BLaER1 treated with 17β-estradiol and CSF1 and Interleukin-3, amounts not matched to agents 10 nM and 100 nM (cell line): Measurements from ENCODE around the gene TACC3.
A peak's percentile ranks its signal among the peaks of the same experiment; 100 is the strongest.

Experiments
- H3K27ac ChIP-seq, 11 experiments: shearing (Covaris generic); formaldehyde crosslinking; 2 replicates each; pipeline ENCODE4 v1.8.1; 2022
- H3K27me3 ChIP-seq, 11 experiments: shearing (Covaris generic); formaldehyde crosslinking; 2 replicates each; pipeline ENCODE4 v1.8.1; 2022
- H3K36me3 ChIP-seq, 11 experiments: shearing (Covaris generic); formaldehyde crosslinking; 2 replicates each; pipeline ENCODE4 v1.8.1; 2022
- H3K4me1 ChIP-seq, 10 experiments: shearing (Covaris generic); formaldehyde crosslinking; 2 replicates each; pipeline ENCODE4 v1.8.1; 2022
- H3K4me2 ChIP-seq, 11 experiments: shearing (Covaris generic); formaldehyde crosslinking; 2 replicates each; pipeline ENCODE4 v1.8.1; 2022
- H3K4me3 ChIP-seq, 10 experiments: shearing (Covaris generic); formaldehyde crosslinking; 2 replicates each; pipeline ENCODE4 v1.8.1; 2022
- H3K9ac ChIP-seq, 11 experiments: shearing (Covaris generic); formaldehyde crosslinking; 2 replicates each; pipeline ENCODE4 v1.8.1; 2022
- H3K9me3 ChIP-seq, 11 experiments: shearing (Covaris generic); formaldehyde crosslinking; replicated peaks in 1 of 11; 2 replicates each; pipeline ENCODE4 v1.8.1; 2022
- H4K20me1 ChIP-seq, 11 experiments: shearing (Covaris generic); formaldehyde crosslinking; 2 replicates each; pipeline ENCODE4 v1.8.1; 2022
- Cebpa-rat ChIP-seq, 11 experiments: shearing (Covaris generic); IDR thresholded peaks; 2 replicates each; pipeline ENCODE4 v1.8.1; 2022

The TACC3 gene

GRCh38 chr4:1725521-1725920 is 4.2 kb downstream of the TACC3 start:
- Histone ChIP-seq H4K20me1 (peaks cover 0 to 86% (median 75%) of the 10 kb centered on the region in 11 experiments; a peak in 18 of 22 replicates), H3K4me2 (peak overlapping the region in 6 of 11 experiments; percentile 59 to 100 (median 96); a peak in 11 of 22 replicates), H3K9me3 (no peaks in the 10 kb centered on the region), H3K4me1 (peaks cover 64 to 89% (median 78%) of the 10 kb centered on the region in 10 experiments), H3K4me3 (no peak overlapping the region), H3K27me3 (no peaks in the 10 kb centered on the region), H3K9ac (peak overlapping the region in 9 of 11 experiments; percentile 15 to 64 (median 45); a peak in 16 of 22 replicates), H3K36me3 (peaks cover 0 to 73% (median 69%) of the 10 kb centered on the region in 11 experiments; a peak in 19 of 22 replicates), H3K27ac (peak overlapping the region in 10 of 11 experiments; percentile 3 to 92 (median 44); a peak in 13 of 22 replicates)
- no peak for TF ChIP-seq Cebpa-rat (IDR thresholded peaks at IDR 0.05)

GRCh38 chr4:1726146-1726934 is 5.0 kb downstream of the TACC3 start:
- no peak for TF ChIP-seq Cebpa-rat (IDR thresholded peaks at IDR 0.05)
- peaks cover 6 to 82% (median 77%) of the 10 kb centered on the region in 11 experiments for H3K36me3 ChIP-seq
- H3K27me3 ChIP-seq = no peaks in the 10 kb centered on the region
- peaks cover 0 to 94% (median 83%) of the 10 kb centered on the region in 11 experiments; a peak in 18 of 22 replicates for H4K20me1 ChIP-seq
- peak overlapping the region; percentile 10 to 92 (median 65); a peak in 19 of 22 replicates for H3K27ac ChIP-seq
- H3K4me3 ChIP-seq = peak overlapping the region in 3 of 10 experiments; percentile 36 to 61 (median 46); a peak in 5 of 20 replicates
- H3K4me1 ChIP-seq = peaks cover 64 to 97% (median 78%) of the 10 kb centered on the region in 10 experiments
- peak overlapping the region in 10 of 11 experiments; percentile 25 to 67 (median 60); a peak in 18 of 22 replicates for H3K9ac ChIP-seq
- no peaks in the 10 kb centered on the region for H3K9me3 ChIP-seq
- H3K4me2 ChIP-seq = peak overlapping the region; percentile 58 to 100 (median 90)

GRCh38 chr4:1727117-1728031 is 6.1 kb downstream of the TACC3 start:
- Histone ChIP-seq H3K4me3 (peak overlapping the region in 8 of 10 experiments; percentile 14 to 61 (median 37); a peak in 13 of 20 replicates), H3K27me3 (no peaks in the 10 kb centered on the region), H3K9ac (peak overlapping the region; percentile 34 to 70 (median 60); a peak in 19 of 22 replicates), H3K4me1 (peaks cover 57 to 89% (median 71%) of the 10 kb centered on the region in 10 experiments), H3K27ac (peak overlapping the region in 10 of 11 experiments; percentile 45 to 76 (median 63); a peak in 21 of 22 replicates), H3K4me2 (peak overlapping the region; percentile 58 to 100 (median 90)), H3K9me3 (no peaks in the 10 kb centered on the region), H3K36me3 (peaks cover 15 to 92% (median 87%) of the 10 kb centered on the region in 11 experiments), H4K20me1 (peaks cover 0 to 97% (median 78%) of the 10 kb centered on the region in 11 experiments; a peak in 18 of 22 replicates)
- no peak for TF ChIP-seq Cebpa-rat (IDR thresholded peaks at IDR 0.05)

- Histone ChIP-seq H3K36me3 (peaks cover 24 to 100% (median 97%) of the 10 kb centered on the region in 11 experiments), H3K9me3 (no peaks in the 10 kb centered on the region), H3K4me1 (peaks cover 48 to 80% (median 62%) of the 10 kb centered on the region in 10 experiments), H4K20me1 (peaks cover 0 to 99% (median 83%) of the 10 kb centered on the region in 11 experiments; a peak in 18 of 22 replicates), H3K27ac (peak overlapping the region in 9 of 11 experiments; percentile 49 to 76 (median 65); a peak in 20 of 22 replicates), H3K9ac (peak overlapping the region; percentile 34 to 70 (median 60); a peak in 19 of 22 replicates), H3K4me3 (peak overlapping the region in 6 of 10 experiments; percentile 22 to 61 (median 42); a peak in 9 of 20 replicates), H3K4me2 (peak overlapping the region; percentile 58 to 100 (median 90); a peak in 20 of 22 replicates), H3K27me3 (no peaks in the 10 kb centered on the region)
- TF ChIP-seq Cebpa-rat (IDR thresholded peaks at IDR 0.05) = no peak
Measured at GRCh38 chr4:1728061-1728980, 7.0 kb downstream of the TACC3 start.

- no peak overlapping the region for H3K4me3 ChIP-seq
- H3K9ac ChIP-seq = peak overlapping the region in 2 of 11 experiments; percentile 12 to 29; a peak in 2 of 22 replicates
- peaks cover 0 to 99% (median 74%) of the 10 kb centered on the region in 11 experiments; a peak in 18 of 22 replicates for H4K20me1 ChIP-seq
- H3K36me3 ChIP-seq = peaks cover 46 to 100% (median 97%) of the 10 kb centered on the region in 11 experiments
- TF ChIP-seq Cebpa-rat (IDR thresholded peaks at IDR 0.05) = no peak
- peaks cover 36 to 57% (median 42%) of the 10 kb centered on the region in 10 experiments for H3K4me1 ChIP-seq
- no peaks in the 10 kb centered on the region for H3K27me3 ChIP-seq
- H3K9me3 ChIP-seq = peaks cover 0 to 11% (median 1%) of the 10 kb centered on the region in 11 experiments; a peak in 13 of 22 replicates
- H3K4me2 ChIP-seq = peak overlapping the region in 1 of 11 experiments; percentile 100; a peak in 1 of 22 replicates
- no peak overlapping the region; a peak in 1 of 22 replicates for H3K27ac ChIP-seq
Measured at GRCh38 chr4:1730532-1731135, 9.3 kb downstream of the TACC3 start.

- no peak overlapping the region for H3K4me2 ChIP-seq
Measured at GRCh38 chr4:1731180-1731579, 9.9 kb downstream of the TACC3 start.

GRCh38 chr4:1732911-1733310 is 11.6 kb downstream of the TACC3 start:
- no peaks in the 10 kb centered on the region for H3K27me3 ChIP-seq
- peaks cover 21 to 34% (median 24%) of the 10 kb centered on the region in 11 experiments for H3K9me3 ChIP-seq
- no peak overlapping the region for H3K4me3 ChIP-seq
- no peak overlapping the region for H3K4me2 ChIP-seq
- H3K4me1 ChIP-seq = peaks cover 15 to 34% (median 20%) of the 10 kb centered on the region in 10 experiments; a peak in 19 of 20 replicates
- peaks cover 0 to 93% (median 55%) of the 10 kb centered on the region in 11 experiments; a peak in 18 of 22 replicates for H4K20me1 ChIP-seq
- H3K9ac ChIP-seq = peak overlapping the region in 1 of 11 experiments; percentile 24; a peak in 1 of 22 replicates
- H3K36me3 ChIP-seq = peaks cover 68 to 100% (median 100%) of the 10 kb centered on the region in 11 experiments
- TF ChIP-seq Cebpa-rat (IDR thresholded peaks at IDR 0.05) = no peak
- H3K27ac ChIP-seq = no peak overlapping the region

More at GRCh38 chr4:1731180-1731579, 9.9 kb downstream of the TACC3 start:
- Histone ChIP-seq H3K4me3 (no peak overlapping the region), H3K36me3 (peaks cover 51 to 100% (median 97%) of the 10 kb centered on the region in 11 experiments), H3K4me1 (peaks cover 31 to 51% (median 37%) of the 10 kb centered on the region in 10 experiments), H3K9me3 (peaks cover 4 to 17% (median 6%) of the 10 kb centered on the region in 11 experiments; a peak in 17 of 22 replicates), H3K9ac (peak overlapping the region in 2 of 11 experiments; percentile 12 to 29; a peak in 2 of 22 replicates), H4K20me1 (peaks cover 0 to 99% (median 70%) of the 10 kb centered on the region in 11 experiments; a peak in 18 of 22 replicates), H3K27me3 (no peaks in the 10 kb centered on the region), H3K27ac (no peak overlapping the region; a peak in 1 of 22 replicates)
- no peak for TF ChIP-seq Cebpa-rat (IDR thresholded peaks at IDR 0.05)
